Psoas muscle (tissue), 8 donors: Measurements from ENCODE around the gene TRIM41. TPM values are rescaled to one million over a fixed set of nuclear protein-coding genes. Genes with fewer than 3 reads are reported as not detected.
A peak's percentile ranks its signal among the peaks of the same experiment; 100 is the strongest.

Source experiments
- ATAC-seq, 4 donors: fragments of 200-7000 bp; cut with Tn5 transposase; one replicate each; pipeline ENCODE4 v1.9.1; 2020; ENCODE audit warnings: moderate library complexity in 3 of 4, mild to moderate bottlenecking in 2 of 4
- DNase-seq, 2 donors: peaks; one replicate each; pipeline ENCODE4 v3.0.0-alpha.2; 2020
- H3K27ac ChIP-seq: fragments of 200-600 bp; one replicate; pipeline ENCODE4 v1.8.0; 2022
- H3K27me3 ChIP-seq, 3 donors: fragments of 200-600 bp in 1 of 3; one replicate each; pipeline versions ENCODE4 v1.6.1 to v1.8.0; 2013 to 2022; ENCODE audit warnings: low read length in 2 of 3, mild to moderate bottlenecking in 2 of 3, moderate library complexity in 1 of 3; ENCODE audit not compliant: insufficient read depth in 3 of 3
- H3K36me3 ChIP-seq, 2 donors: fragments of 200-600 bp in 1 of 2; one replicate each; pipeline versions ENCODE4 v1.6.1 to v1.8.0; 2013 to 2022; ENCODE audit warnings: low read depth in 1 of 2, mild to moderate bottlenecking in 1 of 2, moderate library complexity in 1 of 2; ENCODE audit not compliant: insufficient read depth in 1 of 2
- H3K4me1 ChIP-seq: fragments of 200-600 bp; one replicate; pipeline ENCODE4 v1.8.0; 2022
- H3K4me3 ChIP-seq: fragments of 200-600 bp; one replicate; pipeline ENCODE4 v1.8.0; 2022; ENCODE audit warnings: mild to moderate bottlenecking
- H3K9me3 ChIP-seq: fragments of 200-600 bp; one replicate; pipeline ENCODE4 v1.8.0; 2022
- CTCF ChIP-seq: fragments of 200-600 bp; IDR thresholded peaks from one replicate; pipeline ENCODE4 v1.8.0; 2022; ENCODE audit warnings: antibody characterized with exemption
- WGBS, 3 donors: extraction: QIAGEN DNeasy Blood & Tissue Kit; methylation state at CpG; one replicate each; pipeline versions ENCODE4 v1.1.6 to v1.1.7; 2013; 5-methylcytosine and 5-hydroxymethylcytosine counted together
- intact Hi-C, 2 donors: fragments of 100-400 bp; cut with DNase I; formaldehyde crosslinking; loops; one replicate each; pipeline versions ENCODE4 v1.11.0 to v1.14.2; 2022
- polyA plus RNA-seq, 3 donors: library from polyadenylated mRNA; stranded (reverse); fragments of 200-250 nt; gene quantifications; one replicate each; pipeline ENCODE4 v1.2.3, GENCODE V29; 2013
- total RNA-seq, 4 donors: library from RNA; stranded (reverse); fragmentation: NEBNext Ultra II Directional in 2 of 4; extraction: Animal tissue kit (Norgen Biotek cat#: 25700) in 2 of 4; gene quantifications; one replicate each; pipeline versions ENCODE4 v1.2.1 to v1.2.4, GENCODE V29; 2021 to 2023
- donor health status: healthy with polysubstance abuse.
- donor health status: DM: no; HTN: no; CAD: no; lungs with moderate emphysema.
- donor health status: Bipolar disorder and iron deficiency.
- donor health status: healthy.
- donor health status: DM: yes; HTN: yes; CAD: no.
- donor health status: DM: no; HTN: no; CAD: no.
- donor health status: DM: no; HTN: no; CAD: no.
- donor health status: DM: yes; HTN: yes; CAD: no.

Gene TRIM41
- total and polyA plus RNA-seq, 7 donors, result 12.5 to 44.0 (median 30.3) TPM

GRCh38 chr5:181181650-181182565 is 41.2 kb upstream of the TRIM41 start:
- Histone ChIP-seq H3K4me3 (no peak overlapping the region), H3K27ac (peak overlapping the region; percentile 30), H3K9me3 (no peaks in the 10 kb centered on the region), H3K4me1 (peaks cover 10% of the 10 kb centered on the region), H3K27me3 (peaks cover 0 to 2% (median 2%) of the 10 kb centered on the region in 3 donors), H3K36me3 (no peaks in the 10 kb centered on the region)
- intact Hi-C loops, result loop anchor here (10.0 kb wide), 1 partner anchor 377 kb away; the partner anchor contains the start of gene MGAT1 (in 2 of the 2)
- TF ChIP-seq CTCF, result peak; percentile 78
- DNase-seq, result peak; percentile 69 to 80
- ATAC-seq, result peak; percentile 81 to 93 (median 90)
- WGBS, 3 donors, result 44 to 49% (median 48%) methylated on average over 25 of the region's 25 CpGs

- Histone ChIP-seq H3K9me3 (no peaks in the 10 kb centered on the region), H3K36me3 (no peaks in the 10 kb centered on the region), H3K4me3 (no peak overlapping the region), H3K4me1 (peaks cover 10% of the 10 kb centered on the region), H3K27me3 (peaks cover 0 to under 1% (median 0%) of the 10 kb centered on the region in 3 donors), H3K27ac (peak overlapping the region; percentile 30)
- TF ChIP-seq CTCF, result no peak
- WGBS, 3 donors, result 67 to 76% (median 72%) methylated on average over 12 of the region's 12 CpGs
- intact Hi-C loops, result loop anchor here (10.0 kb wide), 1 partner anchor 378 kb away; the partner anchor contains the start of gene MGAT1 (in 2 of the 2)
- ATAC-seq (no peak), DNase-seq (no peak)
These were observed 40.4 kb upstream of the TRIM41 start for GRCh38 chr5:181182651-181183050.

- no peak for TF ChIP-seq CTCF
- Histone ChIP-seq H3K36me3 (no peaks in the 10 kb centered on the region), H3K27me3 (no peaks in the 10 kb centered on the region), H3K27ac (no peak overlapping the region), H3K4me3 (peak overlapping the region; percentile 63), H3K4me1 (peaks cover 10% of the 10 kb centered on the region), H3K9me3 (no peaks in the 10 kb centered on the region)
- DNase-seq (peak in 1 of 2 donors; percentile 45), ATAC-seq (no peak)
- intact Hi-C loops, result loop anchor here (5.0 to 10.0 kb wide), 2 partner anchors 77 to 380 kb away; partner anchors contain the start of genes MGAT1 (in 2 of the 2) and TRIM52 (in 1 of the 2)
- 82 to 88% (median 85%) methylated on average over 15 to 16 of the region's 16 CpGs for WGBS, 3 donors
These were observed 38.2 kb upstream of the TRIM41 start for GRCh38 chr5:181184845-181185216.

GRCh38 chr5:181185560-181185959 is 37.5 kb upstream of the TRIM41 start:
- H3K4me1 ChIP-seq, result peaks cover 10% of the 10 kb centered on the region

More at GRCh38 chr5:181185560-181185959, 37.5 kb upstream of the TRIM41 start:
- H3K36me3 ChIP-seq, result no peaks in the 10 kb centered on the region
- no peak for ATAC-seq
- TF ChIP-seq CTCF, result no peak
- no peak overlapping the region for H3K4me3 ChIP-seq
- DNase-seq, result peak in 1 of 2 donors; percentile 40
- no peak overlapping the region for H3K27ac ChIP-seq
- intact Hi-C loops, result loop anchor here (5.0 to 10.0 kb wide), 2 partner anchors 77 to 381 kb away; partner anchors contain the start of genes MGAT1 (in 2 of the 2) and TRIM52 (in 1 of the 2)
- H3K9me3 ChIP-seq, result no peaks in the 10 kb centered on the region
- no peaks in the 10 kb centered on the region for H3K27me3 ChIP-seq
- 90 to 93% (median 92%) methylated on average over 13 of the region's 13 CpGs for WGBS, 3 donors
